HG02852 (cell line): ENCODE data around the gene CNTNAP5.

Source experiments
- ATAC-seq: cut with Tn5 transposase; IDR thresholded peaks from one replicate; pipeline ENCODE4 v1.9.1; 2021; ENCODE audit warnings: mild to moderate bottlenecking, moderate library complexity; ENCODE audit not compliant: unreplicated experiment

Gene CNTNAP5

GRCh38 chr2:124586835-124587234, 561.7 kb downstream of the CNTNAP5 start:
- no peak for ATAC-seq

GRCh38 chr2:124589971-124590370, 564.9 kb downstream of the CNTNAP5 start:
- ATAC-seq: no peak

GRCh38 chr2:124602759-124603158, 577.7 kb downstream of the CNTNAP5 start:
- no peak for ATAC-seq

GRCh38 chr2:124604940-124605339, 579.9 kb downstream of the CNTNAP5 start:
- no peak for ATAC-seq

GRCh38 chr2:124607679-124608078, 582.6 kb downstream of the CNTNAP5 start:
- no peak for ATAC-seq

- ATAC-seq: no peak
These were observed 584.6 kb downstream of the CNTNAP5 start for GRCh38 chr2:124609667-124610066.

GRCh38 chr2:124610141-124610540, 585.1 kb downstream of the CNTNAP5 start:
- ATAC-seq: no peak

- no peak for ATAC-seq
These were observed 585.8 kb downstream of the CNTNAP5 start for GRCh38 chr2:124610866-124611265.

GRCh38 chr2:124623560-124623959, 598.5 kb downstream of the CNTNAP5 start:
- ATAC-seq: no peak

- ATAC-seq: no peak
These were observed 600.5 kb downstream of the CNTNAP5 start for GRCh38 chr2:124625561-124625960.

GRCh38 chr2:124626993-124627392, 601.9 kb downstream of the CNTNAP5 start:
- no peak for ATAC-seq

- ATAC-seq: no peak
These were observed 608.7 kb downstream of the CNTNAP5 start for GRCh38 chr2:124633812-124634211.

- ATAC-seq: no peak
These were observed 614.4 kb downstream of the CNTNAP5 start for GRCh38 chr2:124639524-124639923.

GRCh38 chr2:124640221-124640750, 615.2 kb downstream of the CNTNAP5 start:
- ATAC-seq: no peak

GRCh38 chr2:124646166-124646815, 621.2 kb downstream of the CNTNAP5 start:
- ATAC-seq: no peak

GRCh38 chr2:124647245-124647644, 622.2 kb downstream of the CNTNAP5 start:
- no peak for ATAC-seq

- no peak for ATAC-seq
These were observed 622.6 kb downstream of the CNTNAP5 start for GRCh38 chr2:124647663-124648062.

GRCh38 chr2:124649001-124649400, 623.9 kb downstream of the CNTNAP5 start:
- no peak for ATAC-seq

- ATAC-seq: no peak
These were observed 627.0 kb downstream of the CNTNAP5 start for GRCh38 chr2:124652099-124652498.

- ATAC-seq: no peak
These were observed 633.3 kb downstream of the CNTNAP5 start for GRCh38 chr2:124658373-124658772.

GRCh38 chr2:124661558-124661957, 636.5 kb downstream of the CNTNAP5 start:
- no peak for ATAC-seq

GRCh38 chr2:124662946-124663644, 638.0 kb downstream of the CNTNAP5 start:
- ATAC-seq: no peak
